ENCODE data around the gene ERGIC3.
"Not testable (repeated sequence)": the region's sequence is repeated elsewhere in the genome, so short reads cannot be mapped to it uniquely, and the experiment has no call there.

The ERGIC3 gene

DNA sequence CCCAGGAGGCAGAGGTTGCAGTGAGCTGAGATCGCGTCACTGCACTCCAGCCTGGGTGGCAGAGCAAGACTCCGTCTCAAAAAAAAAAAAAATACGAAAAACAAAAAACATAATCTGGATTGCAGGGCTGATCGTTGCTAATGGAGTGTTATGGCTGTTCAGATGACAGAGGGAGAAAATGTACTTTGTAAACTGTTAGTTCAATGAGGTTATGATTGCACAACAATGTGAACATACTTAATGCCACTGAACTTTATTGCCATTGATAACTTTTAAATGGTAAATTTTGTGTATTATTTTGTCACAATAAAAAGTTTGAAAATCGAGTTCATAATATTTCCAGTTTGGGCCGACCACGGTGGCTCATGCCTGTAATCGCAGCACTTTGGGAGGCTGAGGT lies 22.9 kb upstream of the ERGIC3 start:
- no peak for DNase-seq

DNA sequence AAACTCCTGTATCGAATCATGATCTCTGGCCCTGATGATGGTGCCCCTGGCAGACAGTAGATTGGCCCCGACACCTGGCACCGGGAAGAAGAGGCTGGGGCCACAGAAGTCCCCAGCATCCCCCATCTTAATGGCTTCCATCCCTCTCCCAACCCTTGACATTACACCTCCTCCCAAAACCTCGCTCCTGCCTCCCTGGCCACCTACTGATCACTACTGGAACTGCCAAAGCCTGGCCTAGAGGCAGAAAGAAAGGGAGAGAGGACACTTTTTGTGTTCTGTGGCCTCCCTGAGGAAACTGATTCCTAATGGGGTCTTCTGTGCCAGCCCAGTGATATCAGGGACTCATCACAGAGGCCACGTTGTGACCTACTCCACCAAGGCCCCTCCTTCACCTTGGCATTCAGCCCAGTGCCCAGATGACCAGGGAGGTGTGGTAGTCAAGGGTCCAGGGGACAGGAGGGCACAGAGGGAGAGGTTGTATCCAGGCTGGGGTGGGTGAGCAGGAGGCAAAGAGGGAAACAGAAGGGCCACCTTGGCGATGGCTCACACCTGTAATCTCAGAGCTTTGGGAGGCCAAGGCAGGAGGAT lies 18.5 kb upstream of the ERGIC3 start:
- DNase-seq: no peak

DNA sequence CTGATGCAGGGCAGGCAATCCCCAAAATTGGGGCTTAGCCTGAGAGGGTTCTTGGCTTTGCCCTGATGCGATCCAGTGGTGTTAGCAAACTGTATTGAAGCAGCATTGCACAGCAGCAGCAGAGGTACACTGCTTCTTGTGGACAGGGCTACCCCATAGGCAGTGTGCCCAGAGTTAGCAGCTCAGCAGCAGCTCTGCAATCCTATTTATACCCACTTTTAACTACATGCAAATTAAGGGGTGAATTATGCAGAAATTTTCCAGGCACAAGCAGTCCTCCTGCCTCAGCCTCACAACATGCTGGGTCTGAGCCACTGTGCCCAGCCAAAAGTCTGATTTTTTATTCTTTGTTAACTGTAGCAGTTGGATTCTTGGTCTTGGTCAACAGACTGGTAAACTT lies 16.2 kb upstream of the ERGIC3 start:
- no peak for DNase-seq

DNA sequence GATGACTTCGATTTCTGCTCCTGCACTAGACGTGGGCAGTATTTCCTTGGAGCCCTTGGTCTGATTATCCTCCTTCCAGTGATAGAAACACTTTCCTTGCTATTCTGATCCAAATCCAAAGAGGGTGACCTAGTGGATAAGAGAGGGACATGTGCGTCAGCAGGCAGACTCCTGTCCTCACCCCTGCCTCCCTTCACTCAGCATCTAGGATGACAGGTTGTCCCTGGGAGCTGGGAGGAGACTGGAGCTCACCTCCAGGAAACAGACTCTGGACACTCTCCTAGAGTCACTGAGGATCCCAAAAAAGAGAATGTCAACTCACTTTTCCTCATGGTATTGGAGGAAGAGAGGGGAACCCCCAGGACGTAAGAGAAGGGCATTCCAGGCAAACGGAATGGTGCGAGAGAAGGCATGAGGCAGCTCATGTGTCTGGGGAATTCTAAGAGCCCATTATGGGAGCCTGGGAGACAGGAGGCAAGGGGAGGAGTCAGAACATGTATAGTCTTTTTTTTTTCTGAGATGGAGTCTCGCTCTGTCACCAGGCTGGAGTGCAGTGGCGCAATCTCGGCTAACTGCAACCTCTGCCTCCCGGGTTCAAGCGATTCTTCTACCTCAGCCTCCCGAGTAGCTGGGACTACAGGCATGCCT lies 14.6 kb upstream of the ERGIC3 start:
- no peak for DNase-seq

DNA sequence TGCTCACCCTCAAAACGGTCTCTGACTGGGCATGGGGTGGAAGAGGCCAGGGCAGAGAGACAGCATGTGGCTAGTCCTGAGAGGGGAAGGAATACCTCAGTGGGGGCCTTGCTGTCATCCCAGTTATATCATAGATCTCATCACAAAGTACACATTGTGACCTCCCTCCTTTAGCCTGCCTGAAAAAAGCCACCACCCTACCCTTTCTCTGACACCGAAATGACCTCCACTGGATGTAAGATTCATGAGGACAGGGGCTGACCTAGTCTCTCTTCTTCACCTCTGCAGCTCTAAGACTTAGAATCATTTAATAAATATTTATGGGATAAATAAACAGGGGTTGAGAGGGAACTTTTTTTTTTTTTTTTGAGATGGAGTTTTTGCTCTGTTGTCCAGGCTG lies 12.3 kb upstream of the ERGIC3 start, which contains the start of gene C20orf173:
TSS of gene C20orf173 (minus strand) at position 101 of the 400 bp plus-strand sequence. CDS start 279 bp downstream, outside the sequence.
- no peak for DNase-seq

DNA sequence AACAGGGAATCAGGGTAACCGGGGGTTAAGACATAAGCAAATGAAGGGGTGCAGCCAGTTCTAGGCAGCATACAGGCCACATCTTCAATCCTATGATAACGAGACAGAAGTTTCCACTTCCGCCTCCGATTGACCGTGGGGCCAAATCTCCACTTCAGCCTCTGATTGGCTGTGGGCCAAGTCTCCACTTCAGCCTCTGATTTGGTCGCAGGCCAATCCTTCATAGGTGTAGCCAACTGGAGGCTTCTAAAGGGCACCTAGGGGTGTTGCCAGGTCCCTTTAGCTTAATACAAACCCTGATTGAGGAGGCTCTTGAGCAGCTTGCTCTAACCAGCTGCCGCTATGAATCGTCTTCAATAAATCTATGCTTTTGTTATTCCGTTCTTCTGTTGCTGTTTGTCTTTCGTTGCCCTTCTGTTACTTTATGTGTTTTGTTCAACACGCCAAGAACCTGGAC lies 2.1 kb upstream of the ERGIC3 start:
- DNase-seq: no peak

DNA sequence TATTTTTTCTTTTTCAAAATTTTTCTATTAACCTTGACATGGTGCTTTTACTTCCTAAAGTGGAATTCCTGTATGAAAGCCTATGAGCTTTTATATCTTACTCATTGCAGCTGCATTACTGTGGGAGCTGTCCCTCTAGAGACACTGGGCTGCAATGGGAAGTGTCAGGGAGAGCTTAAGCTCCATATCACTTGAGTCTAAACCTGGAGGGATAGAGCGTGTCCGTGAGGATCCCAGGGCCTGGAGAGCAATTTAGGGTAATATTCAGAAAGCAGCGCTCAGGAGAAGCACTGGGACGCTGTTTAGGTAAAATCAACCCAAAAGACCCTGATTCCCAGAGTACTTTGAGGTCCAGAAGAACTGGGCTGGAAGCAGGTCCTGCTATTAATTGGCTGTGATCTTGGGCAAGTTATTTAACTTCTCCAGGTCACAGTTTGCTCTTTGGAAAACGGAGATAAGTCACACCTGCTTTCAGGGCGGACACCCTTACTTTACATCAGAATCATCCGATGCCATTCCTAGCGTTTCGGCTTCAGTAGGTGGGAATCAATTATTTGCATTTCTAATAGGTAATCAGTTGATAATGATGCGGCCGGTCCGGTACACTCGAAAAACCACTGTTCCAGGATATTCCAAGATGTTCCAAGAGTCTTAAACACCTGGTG lies 628 bp upstream of the ERGIC3 start:
- no peak for DNase-seq

DNA sequence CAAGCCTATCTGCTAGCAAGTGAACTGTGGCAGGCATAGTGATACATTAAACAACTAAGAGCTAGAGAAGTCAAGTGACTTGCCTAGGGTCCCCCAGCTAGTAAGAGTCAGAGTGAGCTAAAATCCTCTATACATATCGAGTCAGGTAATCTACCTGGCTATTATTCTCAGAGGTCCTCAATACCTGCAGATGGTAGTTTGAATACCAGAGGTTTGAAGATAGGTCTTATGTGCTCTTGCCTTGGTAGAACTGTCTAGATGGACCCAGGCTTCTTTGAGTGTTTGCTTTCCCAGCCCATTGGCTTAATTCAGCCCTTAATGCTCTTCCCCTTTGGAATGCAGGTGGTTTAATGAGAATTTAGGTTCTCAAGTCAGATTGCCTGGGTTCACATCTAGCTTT lies 1.1 kb downstream of the ERGIC3 start:
- no peak for DNase-seq

DNA sequence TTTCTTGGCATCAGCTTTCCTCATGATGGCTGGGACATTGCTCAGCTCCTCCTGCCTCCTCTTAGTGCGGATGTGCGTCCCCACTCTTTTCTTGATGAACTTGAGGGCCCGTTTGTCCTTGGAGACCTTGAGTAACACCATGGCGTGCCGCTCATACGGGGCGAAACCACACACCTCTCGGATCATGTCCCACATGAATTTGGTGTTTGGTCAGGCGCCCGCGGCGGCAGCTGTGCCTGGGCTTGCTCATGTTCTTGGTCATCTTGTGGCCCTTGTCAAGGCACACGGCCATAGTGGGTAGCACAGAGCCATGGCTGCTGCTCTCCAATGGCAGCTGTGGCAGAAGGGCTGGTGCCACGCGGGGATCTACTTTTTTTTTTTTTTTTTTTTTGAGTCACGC lies 2.6 kb downstream of the ERGIC3 start:
- DNase-seq: no peak

DNA sequence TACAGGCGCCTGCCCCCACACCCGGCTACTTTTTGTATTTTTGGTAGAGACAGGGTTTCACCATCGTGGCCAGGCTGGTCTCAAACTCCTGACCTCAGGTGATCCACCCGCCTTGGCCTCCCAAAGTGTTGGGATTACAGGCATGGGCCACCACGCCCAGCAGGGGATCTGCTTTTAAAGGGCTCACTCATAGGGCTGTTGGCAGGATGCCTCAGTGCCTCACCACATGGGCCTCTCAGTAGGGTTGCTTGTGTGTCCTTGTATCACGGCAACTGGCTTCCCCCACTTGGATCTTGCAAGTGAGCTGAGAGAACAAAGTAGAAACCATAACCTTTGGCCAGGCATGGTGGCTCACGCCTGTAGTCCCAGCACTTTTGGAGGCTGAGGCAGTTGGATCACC lies 3.1 kb downstream of the ERGIC3 start:
- peak; percentile 60 for DNase-seq

DNA sequence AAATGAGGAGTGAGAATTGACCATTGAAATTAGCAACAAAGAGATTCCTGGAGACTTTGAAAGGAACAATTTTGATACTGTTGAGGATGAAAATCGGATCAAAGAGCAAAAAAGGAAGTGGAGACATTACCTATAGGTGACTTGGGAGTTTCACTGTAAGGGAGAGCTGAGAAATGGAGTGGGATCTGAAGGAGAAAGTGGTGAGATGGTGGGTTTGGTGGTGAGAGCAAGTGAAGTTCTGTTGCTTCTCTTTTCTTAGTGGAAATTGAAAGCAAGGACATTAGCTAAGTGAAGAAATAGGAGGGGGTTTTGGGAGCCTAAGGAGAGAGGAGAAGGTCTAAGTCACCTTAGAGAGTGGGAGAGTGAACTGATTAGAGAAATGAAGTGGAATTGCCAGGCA lies 4.2 kb downstream of the ERGIC3 start:
- no peak for DNase-seq

DNA sequence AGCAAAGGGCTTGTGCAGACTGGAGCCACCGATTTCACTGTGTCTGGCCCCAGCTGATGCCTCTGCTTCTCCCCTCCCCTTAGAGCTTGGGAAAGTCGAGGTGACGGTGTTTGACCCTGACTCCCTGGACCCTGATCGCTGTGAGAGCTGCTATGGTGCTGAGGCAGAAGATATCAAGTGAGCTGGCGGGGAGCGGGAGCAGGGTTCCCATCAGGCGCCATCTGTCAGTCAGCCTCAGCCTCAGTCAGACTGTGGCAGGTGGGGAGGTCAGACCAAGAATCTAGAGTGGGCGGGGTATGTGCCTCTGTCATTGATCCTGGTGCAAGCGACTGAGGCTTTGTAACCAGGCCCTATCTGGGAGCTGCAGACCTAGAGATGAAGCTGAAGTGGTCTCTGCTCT lies 5.5 kb downstream of the ERGIC3 start:
- no peak for DNase-seq

DNA sequence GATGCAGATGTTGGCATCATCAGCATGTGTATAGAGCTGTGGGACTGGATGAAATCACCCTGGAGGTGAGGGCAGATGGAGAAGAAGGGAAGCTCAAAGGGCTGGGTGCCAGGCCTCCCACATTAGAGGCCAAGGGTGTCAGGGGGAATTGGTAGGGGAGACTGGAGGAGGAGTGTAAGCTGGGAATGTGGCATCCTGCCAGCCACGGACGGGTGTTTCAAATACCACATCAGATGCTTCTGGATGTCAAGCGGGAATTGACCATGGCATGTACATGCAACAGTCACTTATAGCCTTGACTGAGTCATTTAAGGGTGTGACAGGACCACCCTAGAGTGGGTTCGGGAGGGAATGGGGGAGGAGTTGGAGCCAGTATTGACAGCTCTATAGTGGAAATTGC lies 9.6 kb downstream of the ERGIC3 start:
- DNase-seq: peak; percentile 30

DNA sequence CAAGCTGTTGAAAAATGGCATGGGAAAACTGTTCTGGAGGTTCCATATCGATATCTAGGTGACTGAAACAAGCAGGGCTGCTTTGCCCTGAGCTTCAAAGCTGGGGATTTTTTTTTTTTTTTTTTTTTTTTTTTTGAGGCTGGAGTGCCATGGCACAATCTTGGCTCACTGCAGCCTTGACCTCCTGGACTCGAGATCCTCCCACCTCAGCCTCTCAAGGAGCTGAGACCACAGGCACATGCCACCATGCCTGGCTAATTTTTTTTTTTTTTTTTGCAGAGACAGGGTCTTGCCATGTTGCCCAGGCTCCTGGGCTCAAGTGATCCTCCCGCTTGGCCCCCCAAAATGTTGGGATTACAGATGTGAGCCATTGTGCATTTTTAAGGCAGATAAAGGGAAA lies 11.0 kb downstream of the ERGIC3 start:
- DNase-seq: no peak

DNA sequence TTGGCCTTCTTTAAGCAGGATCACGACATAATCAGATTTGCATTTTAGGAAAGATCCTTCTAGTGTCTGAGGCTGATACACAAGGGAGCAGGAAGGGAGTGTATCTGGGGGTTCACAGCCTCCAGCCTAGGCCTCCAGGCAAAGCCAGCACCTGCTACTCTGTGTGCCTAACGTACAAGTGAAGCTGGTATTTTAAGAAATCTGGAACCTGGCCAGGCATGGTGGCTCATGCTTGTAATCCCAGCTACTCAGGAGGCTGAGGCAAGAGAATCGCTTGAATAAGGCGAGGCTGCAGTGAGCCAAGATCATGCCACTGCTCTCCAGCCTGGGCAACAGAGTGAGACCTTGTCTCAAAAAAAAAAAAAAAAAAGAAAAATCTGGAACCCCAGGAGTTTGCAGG lies 13.6 kb downstream of the ERGIC3 start:
- not testable (repeated sequence) for DNase-seq

DNA sequence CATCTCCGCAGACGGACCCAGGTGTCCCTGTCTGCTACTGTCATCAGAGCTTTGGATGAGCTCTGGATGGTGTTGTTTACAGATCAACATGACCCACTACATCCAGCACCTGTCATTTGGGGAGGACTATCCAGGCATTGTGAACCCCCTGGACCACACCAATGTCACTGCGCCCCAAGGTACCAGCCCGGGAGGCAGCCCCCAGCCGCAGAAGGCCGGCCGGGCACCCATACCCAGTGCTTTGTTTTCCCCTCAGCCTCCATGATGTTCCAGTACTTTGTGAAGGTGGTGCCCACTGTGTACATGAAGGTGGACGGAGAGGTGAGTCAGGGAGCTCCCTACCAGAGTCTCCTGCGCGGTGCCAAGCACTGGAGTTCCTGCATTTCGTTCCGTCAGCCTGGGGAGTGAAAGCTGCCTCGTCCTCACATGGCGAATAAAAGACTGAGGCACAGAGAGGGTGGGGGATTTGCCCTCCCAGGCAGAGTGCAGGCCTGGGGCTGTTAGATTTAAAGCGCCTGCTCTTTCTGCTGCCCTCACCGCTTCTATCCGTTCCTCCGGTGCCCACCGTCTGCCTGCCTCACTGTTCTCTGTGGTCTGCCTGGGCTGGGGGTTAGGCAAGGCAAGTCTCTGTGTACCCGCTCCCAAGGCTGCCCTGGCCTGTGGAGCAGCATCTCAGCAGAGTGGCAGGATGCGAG lies 14.2 kb downstream of the ERGIC3 start:
- no peak for DNase-seq

DNA sequence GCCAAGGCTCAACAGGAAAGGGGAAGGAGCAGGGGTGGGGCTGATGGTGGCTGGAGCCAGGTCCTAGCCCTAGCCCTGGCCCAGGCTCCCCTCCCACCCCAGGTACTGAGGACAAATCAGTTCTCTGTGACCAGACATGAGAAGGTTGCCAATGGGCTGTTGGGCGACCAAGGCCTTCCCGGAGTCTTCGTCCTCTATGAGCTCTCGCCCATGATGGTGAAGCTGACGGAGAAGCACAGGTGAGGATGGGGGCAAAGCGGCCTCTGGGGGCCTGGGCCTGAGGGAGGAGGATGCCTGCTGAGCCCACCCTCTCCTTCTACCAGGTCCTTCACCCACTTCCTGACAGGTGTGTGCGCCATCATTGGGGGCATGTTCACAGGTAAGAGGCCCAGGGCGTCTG lies 15.0 kb downstream of the ERGIC3 start:
- no peak for DNase-seq

DNA sequence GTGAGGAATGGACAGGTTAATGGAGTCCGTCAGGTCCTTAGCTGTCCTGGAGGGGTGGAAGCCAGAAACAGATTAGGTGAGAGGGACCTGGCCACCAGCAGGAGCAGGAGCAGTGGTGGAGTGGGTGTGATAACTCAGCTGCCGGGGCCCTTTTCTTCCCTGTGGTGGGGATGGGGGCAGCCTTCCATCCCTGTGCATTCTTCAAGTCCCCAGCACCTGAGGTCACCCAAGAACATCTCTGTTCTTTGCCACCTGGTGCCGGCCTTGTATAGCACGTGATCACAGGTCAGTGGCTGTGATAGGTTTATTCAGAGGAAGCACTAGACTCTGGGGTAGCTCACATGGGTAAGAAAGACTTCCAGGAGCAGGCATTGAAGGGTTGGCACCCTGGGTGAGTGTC lies 16.6 kb downstream of the ERGIC3 start:
- DNase-seq: no peak

DNA sequence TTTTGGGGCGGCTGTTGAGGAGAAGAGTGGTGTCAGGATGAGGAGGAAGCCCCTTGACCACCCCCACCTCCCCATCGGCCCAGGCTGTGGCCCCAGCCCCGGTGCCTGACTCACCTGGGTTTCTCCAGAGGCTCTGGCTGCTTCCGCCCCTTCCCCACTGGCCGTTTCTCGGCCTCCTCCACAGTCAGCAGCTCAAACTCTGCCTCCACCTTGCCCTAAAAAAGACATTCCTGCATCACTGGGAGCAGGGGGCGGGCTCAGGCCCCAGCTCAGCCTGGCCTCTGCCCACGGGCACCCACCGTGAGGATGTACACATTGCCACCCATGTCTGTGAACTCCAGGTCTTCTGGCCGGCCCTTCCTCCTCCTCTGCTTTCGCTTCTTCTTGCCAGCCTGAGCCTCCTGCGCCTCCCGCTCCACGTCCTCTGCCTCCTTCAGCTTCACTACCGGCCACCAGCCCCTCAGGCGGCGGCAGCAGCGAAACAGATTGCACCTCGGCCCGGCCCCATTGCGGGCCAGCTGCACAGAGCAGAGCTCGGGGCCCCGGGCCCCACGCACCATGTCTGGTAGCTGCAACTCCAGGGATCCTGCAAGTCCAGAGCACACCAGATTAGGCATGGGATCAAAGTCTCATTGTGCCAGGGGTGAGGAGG lies 17.3 kb downstream of the ERGIC3 start:
- DNase-seq: no peak

DNA sequence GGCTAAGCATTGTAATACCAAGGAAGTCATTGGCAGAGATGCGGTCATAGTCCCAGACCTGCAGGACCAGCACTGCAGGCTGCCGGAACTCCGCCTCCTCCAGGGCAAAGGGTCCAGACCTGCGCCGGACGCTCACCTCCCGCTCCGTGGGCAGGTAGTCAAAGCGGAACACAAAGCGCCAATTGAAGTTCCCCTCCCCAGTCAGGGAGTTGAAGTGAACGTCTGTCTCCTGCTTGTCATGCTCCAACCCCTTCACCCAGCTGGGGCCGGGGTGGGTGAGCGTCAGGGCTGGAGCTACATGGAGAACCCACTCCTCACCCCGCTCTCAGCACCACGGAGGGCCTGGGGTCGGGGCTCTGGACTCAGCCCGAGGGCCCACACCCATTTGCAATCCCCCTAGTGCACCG lies 18.2 kb downstream of the ERGIC3 start:
- no peak for DNase-seq

DNA sequence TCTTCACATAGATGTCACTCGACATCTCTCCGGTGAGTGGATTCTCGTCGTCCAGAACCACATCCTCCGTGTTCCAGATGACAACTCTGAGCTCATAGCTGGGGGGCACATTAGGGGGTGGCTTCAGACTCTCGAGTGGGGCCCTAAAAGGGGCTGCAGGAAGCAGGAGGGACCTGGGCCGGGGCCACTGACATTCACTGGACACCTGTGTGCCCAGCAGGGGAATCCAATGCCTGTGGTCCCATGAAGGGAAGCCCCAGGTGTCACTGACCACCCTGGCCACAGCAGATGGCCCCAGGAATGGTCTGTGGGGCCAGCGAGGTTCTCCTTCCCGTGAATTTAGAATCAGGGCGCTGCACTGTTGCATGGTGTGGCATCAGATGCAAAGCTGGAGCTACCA lies 18.7 kb downstream of the ERGIC3 start:
- DNase-seq: no peak

DNA sequence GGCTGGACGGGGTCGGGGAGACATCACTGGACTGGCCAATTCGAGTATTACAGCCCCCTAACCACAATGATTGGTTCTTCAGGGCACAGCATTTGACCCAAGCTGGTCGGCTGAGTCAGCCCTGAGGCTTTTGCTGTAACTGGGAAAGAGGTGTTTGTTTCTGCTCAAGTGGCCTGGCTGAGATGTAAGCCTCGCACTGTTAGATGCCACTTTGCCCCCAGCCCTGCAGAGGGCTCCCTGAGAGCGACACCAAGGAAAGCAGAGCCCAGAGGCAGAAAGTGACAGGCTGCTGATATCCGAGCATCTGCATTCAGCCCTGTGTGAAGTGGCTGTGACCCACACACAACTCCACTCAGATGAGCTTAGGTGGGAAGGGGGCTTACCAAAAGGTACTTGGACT lies 19.4 kb downstream of the ERGIC3 start:
- peak; percentile 49 for DNase-seq

DNA sequence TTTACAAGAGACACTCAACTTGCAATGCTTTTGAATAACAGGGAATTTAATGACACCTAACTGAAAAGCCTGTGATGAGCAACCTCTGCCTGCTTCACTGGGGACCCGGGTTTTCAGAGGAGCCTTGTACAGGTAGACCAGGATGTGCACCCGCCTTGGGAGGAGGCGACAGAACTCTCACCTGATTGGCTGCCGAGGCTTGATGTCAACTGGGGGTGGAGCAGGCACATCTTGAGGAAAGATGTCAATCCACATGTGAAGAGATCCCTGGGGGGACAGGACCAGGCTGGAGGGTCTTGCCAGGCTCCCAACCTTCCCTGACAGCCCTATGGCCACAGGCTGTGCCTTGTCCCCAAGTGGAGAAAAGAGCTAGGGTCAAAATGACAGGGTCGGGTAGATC lies 19.8 kb downstream of the ERGIC3 start:
- DNase-seq: no peak
